ENCODE results near the gene PPP4R1.

Gene PPP4R1

DNA sequence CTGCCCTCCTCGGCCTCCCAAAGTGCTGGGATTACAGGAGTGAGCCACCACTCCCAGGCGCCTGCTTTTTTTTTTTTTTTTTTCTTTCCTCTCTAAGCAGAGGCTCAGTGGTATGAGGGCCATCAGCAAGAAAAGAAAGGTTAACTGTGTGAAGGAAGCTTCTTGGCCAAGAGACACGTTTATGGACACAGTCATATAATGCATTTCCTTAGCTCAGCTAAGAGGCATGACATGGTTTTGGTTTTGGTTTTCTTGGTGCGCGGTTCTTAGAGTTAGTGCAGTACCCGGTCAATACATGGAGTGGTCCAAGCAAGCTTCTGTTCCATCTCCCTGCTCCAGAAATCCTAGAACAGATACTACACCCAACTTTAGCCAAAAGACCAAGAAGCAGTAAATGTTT is 96.5 kb downstream of the PPP4R1 start:
- DNase-seq (ENCODE audit: low read depth in 1 of 2, low spot score in 1 of 2): no peak
- Histone ChIP-seq H3K4me3 (replicated peaks; ENCODE audit: insufficient read depth, low read length) (no peak overlapping the region), H3K27ac (replicated peaks) (no peak overlapping the region), H3K27me3 (ENCODE audit: insufficient read depth, poor library complexity, severe bottlenecking) (no peaks in the 10 kb centered on the region)
- TF ChIP-seq REST (IDR thresholded peaks at IDR 0.05; ENCODE audit: insufficient replicate concordance, low read depth) (no peak), GABPA (IDR thresholded peaks at IDR 0.05; ENCODE audit: low read depth) (no peak), CTCF (IDR thresholded peaks at IDR 0.05; ENCODE audit: insufficient read depth, low read length) (no peak), POLR2AphosphoS5 (IDR thresholded peaks at IDR 0.05; ENCODE audit: low read depth) (no peak), SPI1 (IDR thresholded peaks at IDR 0.05; ENCODE audit: borderline replicate concordance, low read depth) (no peak)

- no peak overlapping the region for H3K27ac ChIP-seq (replicated peaks)
- TF ChIP-seq SPI1 (IDR thresholded peaks at IDR 0.05; ENCODE audit: borderline replicate concordance, low read depth) (no peak), GABPA (IDR thresholded peaks at IDR 0.05; ENCODE audit: low read depth) (no peak), REST (IDR thresholded peaks at IDR 0.05; ENCODE audit: insufficient replicate concordance, low read depth) (no peak), CTCF (IDR thresholded peaks at IDR 0.05; ENCODE audit: insufficient read depth, low read length) (peak; percentile 88), POLR2AphosphoS5 (IDR thresholded peaks at IDR 0.05; ENCODE audit: low read depth) (no peak)
- H3K27me3 ChIP-seq (ENCODE audit: insufficient read depth, poor library complexity, severe bottlenecking): no peaks in the 10 kb centered on the region
- peak; percentile 16 to 43 for DNase-seq (ENCODE audit: low read depth in 1 of 2, low spot score in 1 of 2)
- H3K4me3 ChIP-seq (replicated peaks; ENCODE audit: insufficient read depth, low read length): no peak overlapping the region
Measured at GRCh38 chr18:9516437-9517064, 97.8 kb downstream of the PPP4R1 start.

DNA sequence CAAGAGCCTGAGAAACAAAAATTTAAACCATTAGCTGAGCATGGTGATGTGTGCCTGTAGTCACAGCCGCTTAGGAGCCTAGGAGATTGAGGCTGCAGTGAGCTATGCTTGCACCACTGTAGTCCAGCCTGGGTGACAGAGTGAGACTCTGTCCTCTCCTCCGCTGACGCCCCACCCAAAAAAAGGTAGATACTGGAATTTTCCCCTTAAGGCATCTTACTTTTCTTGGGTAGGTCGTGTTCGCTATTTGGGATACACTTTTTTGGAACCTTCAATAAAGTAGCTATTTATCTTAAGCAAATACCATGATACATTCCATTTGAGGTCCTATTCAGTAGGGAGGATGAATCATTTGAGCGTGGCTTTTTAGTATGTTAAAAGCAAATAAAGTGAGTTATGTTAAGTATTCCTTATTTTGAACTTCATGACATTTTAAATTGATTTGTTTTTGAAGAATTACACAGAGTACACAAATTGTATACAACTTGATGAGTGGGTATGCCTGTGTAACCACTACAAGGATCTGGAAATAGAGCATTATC is 100.3 kb downstream of the PPP4R1 start:
- DNase-seq (ENCODE audit: low read depth in 1 of 2, low spot score in 1 of 2): no peak
- no peak overlapping the region for H3K27ac ChIP-seq (replicated peaks)
- TF ChIP-seq SPI1 (IDR thresholded peaks at IDR 0.05; ENCODE audit: borderline replicate concordance, low read depth) (no peak), POLR2AphosphoS5 (IDR thresholded peaks at IDR 0.05; ENCODE audit: low read depth) (no peak), REST (IDR thresholded peaks at IDR 0.05; ENCODE audit: insufficient replicate concordance, low read depth) (no peak), GABPA (IDR thresholded peaks at IDR 0.05; ENCODE audit: low read depth) (no peak), CTCF (IDR thresholded peaks at IDR 0.05; ENCODE audit: insufficient read depth, low read length) (no peak)
- no peaks in the 10 kb centered on the region for H3K27me3 ChIP-seq (ENCODE audit: insufficient read depth, poor library complexity, severe bottlenecking)
- H3K4me3 ChIP-seq (replicated peaks; ENCODE audit: insufficient read depth, low read length): no peak overlapping the region

All from HL-60 (cell line).